Measurements from ENCODE around the gene LRBA.
"Not testable (repeated sequence)": the region's sequence is repeated elsewhere in the genome, so short reads cannot be mapped to it uniquely, and the experiment has no call there.

LRBA gene

GRCh38 chr4:150562751-150563150 is 452.3 kb downstream of the LRBA start:
- DNase-seq (ENCODE audit: low spot score): no peak

- no peak for DNase-seq (ENCODE audit: low spot score)
These were observed 452.8 kb downstream of the LRBA start for GRCh38 chr4:150562250-150562649.

GRCh38 chr4:150561143-150561737 is 453.8 kb downstream of the LRBA start:
- no peak for DNase-seq (ENCODE audit: low spot score)

- not testable (repeated sequence) for DNase-seq (ENCODE audit: low spot score)
These were observed 457.3 kb downstream of the LRBA start for GRCh38 chr4:150557811-150558210.

- DNase-seq (ENCODE audit: low spot score): no peak
These were observed 467.8 kb downstream of the LRBA start for GRCh38 chr4:150547154-150547838.

- DNase-seq (ENCODE audit: low spot score): no peak
These were observed 468.8 kb downstream of the LRBA start for GRCh38 chr4:150546286-150546685.

GRCh38 chr4:150543042-150543441 is 472.0 kb downstream of the LRBA start:
- DNase-seq (ENCODE audit: low spot score): no peak

- no peak for DNase-seq (ENCODE audit: low spot score)
These were observed 473.4 kb downstream of the LRBA start for GRCh38 chr4:150541681-150542080.

GRCh38 chr4:150540959-150541360 is 474.1 kb downstream of the LRBA start:
- DNase-seq (ENCODE audit: low spot score): no peak

GRCh38 chr4:150540536-150540935 is 474.5 kb downstream of the LRBA start:
- no peak for DNase-seq (ENCODE audit: low spot score)

GRCh38 chr4:150537911-150538310 is 477.2 kb downstream of the LRBA start:
- DNase-seq (ENCODE audit: low spot score): not testable (repeated sequence)

- DNase-seq (ENCODE audit: low spot score): no peak
These were observed 480.3 kb downstream of the LRBA start for GRCh38 chr4:150534818-150535217.

- no peak for DNase-seq (ENCODE audit: low spot score)
These were observed 481.4 kb downstream of the LRBA start for GRCh38 chr4:150533673-150534072.

GRCh38 chr4:150525321-150525868 is 489.7 kb downstream of the LRBA start:
- no peak for DNase-seq (ENCODE audit: low spot score)

- DNase-seq (ENCODE audit: low spot score): peak; percentile 48
These were observed 496.5 kb downstream of the LRBA start for GRCh38 chr4:150518559-150518958.

GRCh38 chr4:150515135-150515534 is 499.9 kb downstream of the LRBA start:
- no peak for DNase-seq (ENCODE audit: low spot score)

- no peak for DNase-seq (ENCODE audit: low spot score)
These were observed 500.4 kb downstream of the LRBA start for GRCh38 chr4:150514709-150515108.

- no peak for DNase-seq (ENCODE audit: low spot score)
These were observed 504.8 kb downstream of the LRBA start for GRCh38 chr4:150510176-150510865.

GRCh38 chr4:150507656-150508055 is 507.4 kb downstream of the LRBA start:
- DNase-seq (ENCODE audit: low spot score): not testable (repeated sequence)

- DNase-seq (ENCODE audit: low spot score): no peak
These were observed 513.1 kb downstream of the LRBA start for GRCh38 chr4:150501983-150502382.

GRCh38 chr4:150501009-150501727 is 513.9 kb downstream of the LRBA start:
- no peak for DNase-seq (ENCODE audit: low spot score)

GRCh38 chr4:150497612-150498011 is 517.5 kb downstream of the LRBA start:
- DNase-seq (ENCODE audit: low spot score): no peak

Data from activated CD4-positive, alpha-beta T cell treated with anti-CD3 and anti-CD28 coated beads, Interleukin-2, Interleukin-4, amounts not matched to agents 100 ng/mL and 50 ng/mL, durations not matched to agents 16 hours and 8 hours (primary cell).